Activated T-cell treated with anti-CD3 and anti-CD28 coated beads for 24 hours (primary cell): ENCODE results near the gene FSCN2.

ENCODE experiments used
- DNase-seq: peaks from one replicate; pipeline ENCODE4 v3.0.0-alpha.2; 2020; ENCODE audit warnings: low read depth

The FSCN2 gene

DNA sequence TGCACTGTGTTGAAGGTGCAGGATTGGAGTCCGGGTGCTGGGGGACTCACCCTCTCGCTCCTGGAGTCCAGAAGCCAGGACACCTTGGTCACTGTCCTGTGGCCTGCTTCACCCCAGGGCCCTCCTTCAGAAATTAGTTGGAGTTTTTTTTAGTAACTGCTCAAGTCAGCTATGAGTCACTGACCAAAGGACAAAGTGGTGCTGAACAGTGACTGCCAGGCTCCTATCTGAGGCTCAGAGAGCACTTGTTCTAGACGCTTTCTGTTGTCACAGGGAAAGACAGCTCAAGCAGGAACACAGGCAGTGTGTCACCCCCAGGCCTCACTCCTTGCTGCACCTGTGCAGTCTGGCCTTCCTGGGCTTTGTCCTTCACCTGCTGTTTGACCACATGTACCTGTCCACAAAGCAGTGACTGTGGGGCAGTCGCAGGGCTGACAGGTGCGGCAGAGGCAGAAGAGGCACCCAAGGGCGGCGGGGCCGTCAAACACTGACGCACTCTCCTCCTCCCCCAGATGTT, 28.1 kb downstream of the FSCN2 start:
- DNase-seq = no peak

DNA sequence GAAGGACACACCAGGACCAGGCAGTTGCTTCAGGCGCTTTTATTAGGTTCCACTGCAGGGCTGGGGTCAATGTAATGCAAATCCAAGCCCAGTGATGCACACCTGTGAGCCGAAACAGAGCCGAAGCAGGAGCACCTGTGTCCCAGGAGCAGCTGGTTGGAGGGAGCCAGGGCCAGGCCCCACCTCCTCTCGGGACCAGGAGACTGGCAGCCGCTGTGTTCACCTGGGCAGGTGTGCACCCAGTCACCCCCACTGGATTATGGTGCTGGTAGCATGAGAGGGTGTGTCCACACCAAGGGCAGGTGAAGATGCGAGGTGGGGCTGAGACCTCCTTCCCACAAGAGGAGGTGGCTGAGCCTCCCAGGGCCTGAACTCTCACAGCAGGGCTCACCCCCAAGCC, 28.7 kb downstream of the FSCN2 start:
- DNase-seq = no peak

DNA sequence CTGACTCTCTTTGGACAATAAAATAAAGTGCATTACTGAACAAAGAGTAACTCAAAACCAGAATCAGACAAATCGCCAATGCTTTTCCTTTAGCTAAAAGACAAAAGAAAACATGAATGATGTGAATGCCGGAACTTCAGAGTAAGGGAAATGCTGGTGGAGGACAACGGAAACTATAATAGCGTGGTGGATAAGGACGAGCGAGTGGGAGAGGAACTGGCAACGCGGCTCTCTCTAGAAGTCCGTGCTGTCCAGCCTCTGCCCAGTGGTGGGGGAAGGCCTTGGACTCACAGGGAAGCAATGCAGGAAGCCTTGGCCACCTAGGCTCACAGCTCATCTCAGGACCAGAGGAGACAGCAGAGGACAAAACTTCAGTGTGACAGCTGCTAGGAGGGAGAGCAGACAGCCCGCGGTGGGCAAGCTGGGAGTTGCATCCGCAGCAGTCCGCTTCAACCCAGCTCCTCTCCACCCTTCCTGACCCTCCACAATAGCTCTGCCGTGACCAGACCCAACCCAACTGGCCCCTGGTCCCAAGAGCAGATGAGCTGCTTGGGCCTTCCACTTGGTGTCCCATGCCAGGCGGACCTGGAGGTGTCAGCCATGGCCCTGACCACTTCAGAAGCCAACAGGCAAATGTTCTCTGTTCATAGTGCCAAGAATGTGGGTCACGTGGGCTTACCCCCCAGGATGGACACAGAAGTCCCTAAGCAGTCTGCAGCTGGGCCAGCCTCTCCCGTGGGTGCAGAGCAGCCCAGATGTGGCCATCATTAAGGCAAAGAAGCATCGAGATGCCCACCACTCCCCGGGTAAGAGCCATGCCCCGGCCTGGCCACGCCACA, 29.3 kb downstream of the FSCN2 start:
- no peak for DNase-seq

DNA sequence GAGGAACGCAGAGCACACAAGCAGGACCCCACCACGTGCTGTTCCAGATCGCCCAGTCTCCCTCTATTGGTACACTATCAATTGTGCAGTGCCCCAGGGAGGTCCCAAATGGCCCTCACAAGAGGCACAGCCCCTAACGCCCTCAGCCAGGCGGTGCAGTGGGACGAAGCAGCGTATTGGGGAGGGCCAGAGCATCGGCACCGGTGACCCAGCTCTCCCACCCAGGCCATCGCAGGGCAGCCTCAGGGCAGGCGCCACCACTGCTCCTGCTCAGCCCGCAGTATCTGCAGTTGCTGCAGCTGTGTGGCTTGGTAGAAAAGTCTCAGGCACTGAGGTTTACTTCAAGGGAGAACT, 29.9 kb downstream of the FSCN2 start:
- DNase-seq = no peak

DNA sequence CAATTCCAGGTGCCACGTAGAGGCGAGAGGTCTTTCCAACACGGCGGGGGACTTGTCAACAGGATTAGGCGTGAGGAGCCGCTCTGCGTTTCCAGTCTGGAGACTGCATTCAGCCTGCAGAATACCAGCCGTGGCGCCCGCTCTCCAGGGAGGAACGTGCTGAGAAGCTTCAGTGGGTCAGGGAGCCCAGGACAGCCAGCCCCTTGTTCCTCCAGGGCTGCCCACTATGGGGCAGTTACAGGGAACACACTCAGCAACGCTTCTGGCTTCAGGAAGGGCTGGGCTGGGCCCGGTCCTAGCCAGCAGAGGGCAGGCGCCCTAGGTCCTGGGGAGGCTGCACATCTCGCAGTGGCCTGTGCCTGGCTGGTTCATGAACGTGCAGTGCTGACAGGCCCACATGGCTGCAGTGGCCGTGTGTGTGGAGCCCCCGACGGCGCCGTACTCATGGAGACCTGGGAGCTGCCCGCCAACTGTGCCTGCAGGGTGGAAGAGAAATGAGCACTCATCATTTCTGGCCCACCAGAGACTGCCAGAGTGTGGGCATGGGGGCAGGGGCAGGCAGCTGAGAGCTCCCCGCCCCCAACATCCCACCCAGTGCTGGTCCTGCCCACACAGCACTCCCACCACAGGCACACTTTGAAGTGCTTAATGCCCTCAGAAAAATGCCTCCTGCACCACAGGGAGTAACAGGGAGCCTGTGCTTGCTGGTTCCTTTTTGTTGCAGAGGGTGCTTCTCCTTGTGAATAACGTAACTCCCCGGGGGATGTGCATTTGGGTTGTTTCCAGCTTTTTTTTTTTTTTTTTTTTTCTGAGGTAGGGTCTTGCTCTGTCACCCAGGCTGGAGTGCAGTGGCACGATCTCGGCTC, 31.0 kb downstream of the FSCN2 start:
- no peak for DNase-seq

DNA sequence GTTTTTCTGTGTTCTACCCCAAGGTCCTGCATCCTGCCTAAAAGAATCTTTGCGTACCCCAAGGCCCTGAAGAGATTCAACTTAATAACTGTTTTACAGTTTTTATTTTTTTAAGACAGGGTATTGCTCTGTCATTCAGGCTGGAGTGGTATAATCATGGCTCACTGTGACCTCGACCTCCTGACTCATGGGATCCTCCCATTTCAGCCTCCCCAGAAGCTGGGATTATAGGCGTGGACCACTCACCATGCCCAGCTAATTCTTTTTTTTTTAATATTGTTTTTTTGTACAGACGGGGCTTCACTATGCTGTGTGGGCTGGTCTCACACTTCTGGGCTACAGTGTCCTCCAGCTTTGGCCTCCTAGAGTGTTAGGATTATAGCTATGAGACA, 33.3 kb downstream of the FSCN2 start:
- DNase-seq = no peak

DNA sequence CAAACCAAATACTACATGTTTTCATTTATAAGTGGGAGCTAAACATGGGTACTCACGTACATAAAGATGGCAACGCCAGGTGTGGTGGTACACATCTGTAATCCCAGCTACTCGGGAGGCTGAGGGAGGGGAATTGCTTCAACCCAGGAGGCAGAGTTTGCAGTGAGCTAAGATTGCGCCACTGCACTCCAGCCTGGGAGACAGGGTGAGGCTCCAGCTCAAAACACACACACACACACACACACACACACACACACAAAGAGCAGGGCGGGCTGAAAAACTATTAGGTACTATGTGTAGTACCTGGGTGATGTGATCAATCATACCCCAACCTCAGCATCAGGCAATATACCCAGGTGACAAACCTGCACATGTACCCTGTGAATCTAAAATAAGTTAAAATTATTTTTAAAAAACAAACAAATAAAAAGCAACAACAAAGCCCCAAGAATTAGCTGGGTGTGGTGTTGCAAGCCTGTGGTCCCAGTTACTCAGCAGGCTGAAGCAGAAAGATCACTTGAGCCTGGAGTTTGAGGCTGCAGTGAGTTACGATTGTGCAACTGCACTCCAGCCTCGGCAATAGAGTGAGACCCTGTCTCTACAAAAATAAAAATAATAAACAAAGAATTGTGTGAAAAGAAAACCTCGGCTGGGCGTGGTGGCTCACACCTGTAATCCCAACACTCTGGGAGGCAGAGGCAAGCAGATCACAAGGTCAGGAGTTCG, 35.8 kb downstream of the FSCN2 start:
- no peak for DNase-seq

DNA sequence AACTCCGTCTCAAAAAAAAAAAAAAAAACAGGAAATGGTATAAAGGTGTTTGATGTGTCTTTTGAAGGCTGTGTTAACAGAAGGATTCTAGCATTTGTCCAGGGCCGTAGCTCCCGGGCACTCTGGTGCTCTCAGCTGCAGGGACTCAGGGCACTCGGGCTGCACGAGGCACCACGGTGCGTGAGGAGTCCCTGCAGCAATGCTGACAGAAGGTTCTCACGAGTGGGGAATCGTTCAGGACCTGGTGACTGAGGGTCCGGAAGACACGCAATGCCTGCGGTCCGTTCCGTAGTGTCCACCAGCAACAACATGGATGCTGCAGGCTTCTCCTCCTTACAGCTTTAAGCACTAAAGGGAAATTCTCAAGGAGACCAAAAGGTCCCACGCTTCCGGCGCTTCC, 36.6 kb downstream of the FSCN2 start:
- no peak for DNase-seq

DNA sequence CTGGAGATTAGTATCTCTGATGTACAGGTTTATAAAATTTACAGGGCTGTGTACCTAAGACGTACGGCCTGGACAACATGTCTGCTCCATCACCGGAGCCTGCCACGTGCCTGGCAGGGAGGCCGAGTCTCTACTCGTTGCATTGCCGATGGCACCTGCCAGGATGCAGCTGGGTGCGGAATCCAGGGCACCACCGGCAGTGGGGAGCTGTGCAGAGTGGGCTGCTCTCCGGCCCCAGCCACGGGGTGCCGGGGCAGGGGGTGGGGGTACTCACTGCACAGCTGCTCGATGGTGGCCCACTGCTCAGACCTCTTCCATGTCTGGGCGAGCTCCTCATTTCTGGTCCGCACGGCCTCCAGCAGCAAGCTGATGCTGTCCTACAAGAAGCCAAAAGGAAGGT, 37.1 kb downstream of the FSCN2 start:
- DNase-seq = no peak

DNA sequence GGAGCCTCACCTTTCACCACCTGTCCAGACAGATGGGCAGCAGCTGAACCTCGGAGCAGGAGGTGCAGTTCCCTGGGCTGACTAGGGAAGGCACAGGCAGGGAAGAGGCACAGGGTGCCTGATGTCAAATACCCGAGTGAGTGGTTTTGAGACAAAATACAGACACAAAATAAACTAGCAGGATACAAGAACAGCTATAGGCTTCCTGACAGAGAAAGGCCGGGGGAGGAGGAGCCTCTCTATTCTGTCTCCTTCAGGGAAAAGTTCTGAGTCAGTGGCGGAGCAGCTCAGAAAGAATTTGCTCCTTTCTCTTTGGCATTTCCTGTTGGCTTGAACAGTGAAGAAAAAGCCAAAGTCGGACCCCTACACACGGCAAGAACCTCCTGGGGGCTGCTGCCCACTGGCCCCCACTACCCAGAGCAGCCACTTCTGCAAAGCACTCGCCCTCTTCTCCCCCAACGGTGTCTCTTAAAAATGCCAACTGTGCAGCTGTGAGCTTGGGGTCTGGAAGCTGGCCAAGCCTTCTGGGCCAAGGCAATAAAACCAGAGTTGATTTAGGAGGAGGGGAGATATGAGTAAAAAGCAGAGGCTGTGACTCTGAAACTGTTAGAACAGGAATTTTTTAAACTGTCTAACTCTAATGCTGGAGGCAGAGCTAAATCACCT, 38.4 kb downstream of the FSCN2 start:
- DNase-seq = no peak

DNA sequence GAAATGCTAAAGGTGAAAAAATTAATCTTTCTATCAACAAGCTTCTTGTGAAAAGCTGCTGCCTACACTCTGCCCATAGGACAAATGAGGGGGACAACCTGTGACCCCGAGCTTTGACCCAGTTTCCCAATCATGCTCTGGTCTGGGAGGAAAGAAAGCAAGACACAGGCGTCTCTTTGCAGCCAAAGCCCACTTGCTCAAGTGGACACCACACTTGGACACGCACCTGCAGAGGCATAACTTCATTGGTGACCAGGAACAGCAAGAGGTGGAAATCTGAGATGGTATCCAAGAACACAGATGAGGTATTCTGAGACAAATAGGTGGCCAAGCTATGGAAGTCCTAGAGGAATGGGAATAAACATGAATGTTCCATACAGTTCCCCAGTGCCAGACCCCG, 39.0 kb downstream of the FSCN2 start:
- DNase-seq = no peak

DNA sequence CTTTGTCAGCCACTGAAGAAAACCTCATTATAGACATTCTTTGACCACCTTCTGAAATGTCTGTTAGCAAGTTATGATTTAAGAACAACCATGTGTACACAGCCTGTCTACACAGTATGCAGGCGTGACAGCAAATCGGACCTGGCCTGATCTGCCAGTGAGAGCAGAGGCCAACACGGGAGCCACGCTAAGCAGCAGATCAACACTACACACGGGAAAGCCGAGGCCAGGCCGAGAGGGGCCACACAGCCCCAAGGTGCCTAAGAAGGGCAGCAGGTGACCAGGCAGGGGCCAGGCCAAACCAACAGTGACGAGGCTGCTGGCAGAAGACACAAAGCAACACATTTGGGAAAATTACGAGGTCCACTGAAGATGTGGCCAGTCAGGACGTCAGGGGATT, 40.2 kb downstream of the FSCN2 start:
- no peak for DNase-seq

DNA sequence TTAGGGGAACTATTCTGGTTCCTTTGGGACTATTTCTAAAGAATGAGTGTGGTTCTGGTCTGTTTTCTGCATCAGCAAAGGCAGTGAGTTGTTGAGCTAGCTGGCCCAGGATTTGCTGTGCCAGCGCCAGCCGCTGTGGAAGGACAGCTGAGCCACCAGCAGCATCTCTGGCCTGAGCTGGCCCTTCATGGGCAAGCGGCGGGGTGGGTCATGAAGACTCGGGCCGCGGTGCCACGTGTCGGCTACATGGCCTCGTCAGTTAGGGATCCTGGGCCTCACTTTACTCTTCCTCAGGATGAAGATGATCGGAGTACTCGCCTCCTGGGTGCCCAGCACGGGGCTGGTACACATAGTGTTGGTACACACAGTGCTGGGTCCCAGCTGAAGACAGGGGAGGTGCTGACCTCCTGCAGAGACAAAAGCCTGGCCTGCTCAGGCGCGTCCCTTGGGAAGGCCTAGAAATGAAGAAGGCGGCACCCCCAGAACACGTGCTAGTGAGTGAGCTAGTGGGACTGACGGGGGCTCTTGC, 41.9 kb downstream of the FSCN2 start:
- no peak for DNase-seq

DNA sequence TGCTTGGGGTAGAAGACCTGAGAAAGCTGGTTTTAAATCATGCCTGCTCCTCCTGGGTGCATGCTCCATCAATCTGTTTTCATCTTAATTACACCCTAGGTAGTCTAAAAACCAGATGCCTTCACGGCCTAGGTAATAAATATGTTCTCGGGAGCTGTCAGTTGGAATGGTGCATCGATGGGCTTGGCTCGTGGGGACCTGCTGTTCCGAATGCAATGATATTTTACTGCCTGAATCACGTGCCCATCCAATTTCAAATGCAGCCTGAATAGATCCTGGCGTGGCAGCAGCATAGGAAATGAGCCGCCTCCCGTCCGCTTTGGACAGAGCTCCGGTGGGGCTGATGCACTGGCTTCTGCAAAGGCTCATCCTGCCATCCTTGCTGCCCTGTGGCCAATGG, 42.8 kb downstream of the FSCN2 start:
- DNase-seq = no peak

DNA sequence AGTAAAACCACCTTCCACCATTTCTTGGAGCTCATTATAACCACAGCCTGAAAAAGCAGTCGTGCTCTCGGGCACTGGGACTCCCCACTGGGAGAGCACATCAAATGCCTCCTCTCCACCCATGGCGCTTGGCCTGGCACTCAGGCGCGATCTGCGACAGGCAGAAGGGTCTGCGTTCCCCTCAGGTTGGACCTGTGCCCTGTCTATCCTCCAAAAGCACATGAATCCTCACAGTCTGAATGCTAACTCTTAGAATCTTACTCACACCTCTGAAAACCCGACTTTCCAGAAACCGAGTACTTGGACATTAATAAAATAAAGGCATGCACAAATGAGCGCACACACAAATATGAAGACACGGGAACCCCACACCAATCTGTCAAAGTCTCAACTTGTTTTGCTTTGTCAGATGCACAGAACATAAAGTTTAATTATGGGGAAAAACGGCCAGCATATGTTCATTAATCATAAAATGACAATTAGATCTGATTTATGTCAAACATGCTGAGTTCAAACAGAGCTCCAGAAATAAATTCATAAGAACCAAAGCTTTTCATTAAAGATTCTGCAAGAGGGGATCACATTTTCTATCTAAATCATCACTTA, 44.5 kb downstream of the FSCN2 start:
- no peak for DNase-seq

DNA sequence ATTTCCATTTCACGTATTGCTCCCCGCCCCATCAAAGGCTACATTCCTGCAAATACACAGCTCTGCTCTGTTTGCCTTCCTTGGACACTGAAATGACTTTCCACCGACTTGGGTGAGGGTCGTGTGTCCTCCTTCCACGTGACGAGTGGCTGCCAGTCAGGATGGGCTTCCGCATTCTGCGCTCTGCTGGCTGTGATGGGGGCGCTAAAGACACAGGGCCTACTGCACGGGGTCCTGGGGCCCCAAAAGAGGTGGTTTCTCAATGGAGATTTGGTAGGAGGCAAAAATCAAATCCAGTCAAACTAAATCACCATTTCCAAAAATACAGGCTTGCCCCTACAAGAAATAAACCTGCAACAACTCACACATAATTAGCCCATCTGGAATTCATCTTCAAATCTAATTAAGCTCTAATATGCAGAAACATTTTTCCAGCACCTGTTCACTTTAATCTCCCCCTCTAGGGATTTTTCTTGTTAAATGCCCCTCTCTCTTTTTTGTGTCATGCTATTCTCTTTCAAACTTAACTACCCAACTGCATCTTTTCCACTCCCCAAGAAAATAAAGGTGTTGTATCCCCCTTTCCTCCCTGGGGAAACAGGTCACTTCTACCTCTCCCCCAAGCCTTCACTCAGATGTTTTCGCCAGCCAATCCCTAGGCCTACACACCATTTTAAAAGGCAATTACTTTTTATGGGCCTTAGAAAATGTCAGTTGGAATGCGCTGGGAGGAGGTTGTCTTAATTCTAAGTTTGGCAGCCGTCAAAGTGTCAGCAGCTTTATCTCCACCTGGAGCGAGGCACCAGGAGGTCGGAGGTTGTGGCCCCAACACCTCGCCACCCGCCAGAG, 45.8 kb downstream of the FSCN2 start:
- no peak for DNase-seq

DNA sequence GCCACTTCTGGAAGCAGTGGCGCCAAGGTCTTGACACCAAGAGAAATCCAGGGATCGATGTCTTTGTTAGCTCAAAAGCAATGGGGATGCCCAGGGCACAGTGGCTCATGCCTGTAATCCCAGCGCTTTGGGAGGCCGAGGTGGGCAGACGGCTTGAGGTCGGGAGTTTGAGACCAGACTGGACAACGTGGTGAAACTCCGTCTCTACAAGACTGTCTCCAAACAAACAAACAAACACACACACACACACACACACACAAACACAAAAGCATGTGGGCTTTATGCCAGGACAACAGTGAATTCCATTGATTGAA, 46.4 kb downstream of the FSCN2 start:
- DNase-seq = no peak

DNA sequence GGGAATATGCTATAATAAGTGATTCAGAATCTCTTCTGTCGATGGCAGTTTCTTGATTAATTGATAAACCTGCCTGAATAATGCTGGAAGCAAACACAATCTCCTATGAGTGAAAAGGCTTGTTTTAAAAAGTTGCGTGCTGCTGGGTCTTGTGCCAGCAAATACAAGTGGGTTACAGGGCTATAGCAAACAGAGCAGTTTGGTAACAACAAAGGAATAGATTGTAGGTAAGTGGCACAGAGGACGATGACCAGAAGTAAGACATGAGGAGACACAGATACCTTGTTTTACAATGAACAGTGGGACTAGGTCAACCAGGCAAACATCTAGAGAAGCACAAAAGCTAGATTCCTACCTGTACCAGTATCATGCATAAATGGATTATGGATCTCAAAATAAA, 47.7 kb downstream of the FSCN2 start:
- no peak for DNase-seq

DNA sequence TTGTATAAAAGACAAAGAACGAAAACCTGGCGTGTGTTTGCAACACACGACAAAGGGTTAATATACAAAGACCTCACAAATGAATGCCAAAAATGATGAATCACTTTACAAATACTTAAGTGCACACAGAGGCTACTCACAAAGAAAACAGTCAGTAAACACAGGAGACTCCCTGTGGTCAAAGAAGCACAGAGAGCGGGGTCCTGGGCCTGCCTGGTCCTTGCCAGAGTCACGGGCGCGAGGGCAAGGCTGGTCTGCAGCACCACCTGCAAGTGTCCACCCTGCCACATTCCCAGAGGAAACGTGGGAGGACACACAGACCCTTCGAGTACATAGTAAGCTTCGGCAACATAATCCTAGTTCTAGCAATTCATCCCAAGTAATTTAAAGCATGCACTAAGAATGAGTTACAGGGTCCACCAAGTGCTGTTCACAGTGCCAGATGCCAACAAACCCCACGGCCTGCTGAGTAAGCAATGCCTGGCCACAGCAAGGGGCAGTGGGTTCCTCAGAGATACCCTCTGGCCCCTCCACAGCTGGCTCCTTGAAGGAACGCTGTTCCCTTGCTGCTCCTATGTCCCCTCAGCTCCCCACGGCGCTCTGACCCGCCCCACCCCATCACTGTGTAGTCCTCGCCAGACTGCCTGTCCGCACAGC, 48.6 kb downstream of the FSCN2 start:
- DNase-seq = no peak
